Nephron progenitor cell (in vitro differentiated cells): Measurements from ENCODE around the gene CCDC192.

ENCODE experiments used
- DNase-seq: peaks from one replicate; pipeline ENCODE4 v3.0.0; 2021
- H3K27ac Mint-ChIP-seq: 2 replicates; pipeline ENCODE4 v1.8.0; 2021; ENCODE audit warnings: mild to moderate bottlenecking, moderate library complexity, mixed read lengths
- H3K27me3 Mint-ChIP-seq: 2 replicates; pipeline ENCODE4 v1.8.0; 2021; ENCODE audit warnings: mild to moderate bottlenecking, low read depth, mixed read lengths; ENCODE audit not compliant: poor library complexity
- H3K36me3 Mint-ChIP-seq: 2 replicates; pipeline ENCODE4 v1.8.0; 2021; ENCODE audit warnings: low read depth, mixed read lengths
- H3K4me1 Mint-ChIP-seq: 2 replicates; pipeline ENCODE4 v1.8.0; 2021; ENCODE audit warnings: mixed read lengths
- H3K4me3 Mint-ChIP-seq: 2 replicates; pipeline ENCODE4 v1.8.0; 2021; ENCODE audit warnings: mild to moderate bottlenecking, moderate library complexity, mixed read lengths
- H3K9me3 Mint-ChIP-seq: 2 replicates; pipeline ENCODE4 v1.8.0; 2021; ENCODE audit warnings: mild to moderate bottlenecking, moderate library complexity, mixed read lengths
- TF ChIP-seq, protein P1 (sequence below): fragments of 200-600 bp; sonication (generic); IDR thresholded peaks from 2 replicates; pipeline ENCODE4 v1.5.0; 2021; ENCODE audit warnings: antibody characterized with exemption

The CCDC192 gene

DNA sequence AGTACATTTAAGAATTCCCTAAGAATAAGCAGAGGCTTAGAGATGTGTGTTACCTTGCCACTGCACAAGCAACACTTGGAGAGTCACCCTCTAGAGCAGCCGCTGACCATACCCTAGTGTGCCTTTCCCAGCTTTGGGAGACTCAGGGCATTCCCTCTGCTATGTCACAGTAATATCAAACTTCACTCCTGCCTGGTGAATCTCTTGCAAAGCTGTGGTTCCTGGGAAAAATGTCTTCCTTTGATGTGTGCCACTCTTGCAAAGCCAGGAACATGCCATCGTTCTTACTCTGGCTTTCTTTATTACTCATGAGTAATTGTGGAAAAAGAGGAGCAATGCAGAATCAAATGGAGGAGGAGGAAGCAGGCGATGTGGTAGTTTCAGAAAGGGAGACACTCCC lies 173.2 kb downstream of the CCDC192 start:
- H3K9me3 Mint-ChIP-seq: peaks cover 6% of the 10 kb centered on the region
- TF ChIP-seq, protein P1, sequence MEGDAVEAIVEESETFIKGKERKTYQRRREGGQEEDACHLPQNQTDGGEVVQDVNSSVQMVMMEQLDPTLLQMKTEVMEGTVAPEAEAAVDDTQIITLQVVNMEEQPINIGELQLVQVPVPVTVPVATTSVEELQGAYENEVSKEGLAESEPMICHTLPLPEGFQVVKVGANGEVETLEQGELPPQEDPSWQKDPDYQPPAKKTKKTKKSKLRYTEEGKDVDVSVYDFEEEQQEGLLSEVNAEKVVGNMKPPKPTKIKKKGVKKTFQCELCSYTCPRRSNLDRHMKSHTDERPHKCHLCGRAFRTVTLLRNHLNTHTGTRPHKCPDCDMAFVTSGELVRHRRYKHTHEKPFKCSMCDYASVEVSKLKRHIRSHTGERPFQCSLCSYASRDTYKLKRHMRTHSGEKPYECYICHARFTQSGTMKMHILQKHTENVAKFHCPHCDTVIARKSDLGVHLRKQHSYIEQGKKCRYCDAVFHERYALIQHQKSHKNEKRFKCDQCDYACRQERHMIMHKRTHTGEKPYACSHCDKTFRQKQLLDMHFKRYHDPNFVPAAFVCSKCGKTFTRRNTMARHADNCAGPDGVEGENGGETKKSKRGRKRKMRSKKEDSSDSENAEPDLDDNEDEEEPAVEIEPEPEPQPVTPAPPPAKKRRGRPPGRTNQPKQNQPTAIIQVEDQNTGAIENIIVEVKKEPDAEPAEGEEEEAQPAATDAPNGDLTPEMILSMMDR: no peak
- no peaks in the 10 kb centered on the region for H3K36me3 Mint-ChIP-seq
- no peak overlapping the region for H3K4me3 Mint-ChIP-seq
- peaks cover 5% of the 10 kb centered on the region for H3K27me3 Mint-ChIP-seq
- DNase-seq: no peak
- H3K27ac Mint-ChIP-seq: no peak overlapping the region
- peaks cover 6% of the 10 kb centered on the region for H3K4me1 Mint-ChIP-seq

DNA sequence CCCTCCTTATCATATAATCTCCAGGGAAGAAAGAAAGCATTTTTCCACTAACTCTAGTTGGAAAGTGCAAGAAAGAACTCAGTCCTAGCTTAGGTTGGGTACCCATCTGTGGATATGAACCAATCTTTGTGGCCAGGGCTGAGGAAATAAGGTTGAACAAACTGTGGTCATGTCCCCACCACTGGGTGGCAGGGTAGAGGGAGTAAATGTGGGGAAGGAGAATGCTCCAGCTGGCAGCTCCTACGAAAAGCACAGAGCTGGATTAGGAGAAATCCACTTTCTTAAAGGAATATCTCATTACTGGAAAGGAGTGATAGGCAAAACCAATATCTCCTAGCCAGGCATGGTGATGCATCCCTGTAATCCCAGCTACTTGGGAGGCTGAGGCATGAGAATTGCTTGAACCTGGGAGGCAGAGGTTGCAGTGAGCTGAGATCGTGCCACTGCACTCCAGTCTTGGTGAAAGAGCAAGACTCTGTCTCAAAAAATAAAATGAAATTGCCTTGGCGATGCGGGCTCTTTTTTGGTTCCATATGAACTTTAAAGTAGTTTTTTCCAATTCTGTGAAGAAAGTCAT lies 175.1 kb downstream of the CCDC192 start:
- no peak overlapping the region for H3K27ac Mint-ChIP-seq
- TF ChIP-seq, protein P1: peak; percentile 26
- peaks cover 6% of the 10 kb centered on the region for H3K9me3 Mint-ChIP-seq
- no peaks in the 10 kb centered on the region for H3K27me3 Mint-ChIP-seq
- H3K4me1 Mint-ChIP-seq: peaks cover 6% of the 10 kb centered on the region
- peak; percentile 14 for DNase-seq
- H3K4me3 Mint-ChIP-seq: no peak overlapping the region
- H3K36me3 Mint-ChIP-seq: no peaks in the 10 kb centered on the region

DNA sequence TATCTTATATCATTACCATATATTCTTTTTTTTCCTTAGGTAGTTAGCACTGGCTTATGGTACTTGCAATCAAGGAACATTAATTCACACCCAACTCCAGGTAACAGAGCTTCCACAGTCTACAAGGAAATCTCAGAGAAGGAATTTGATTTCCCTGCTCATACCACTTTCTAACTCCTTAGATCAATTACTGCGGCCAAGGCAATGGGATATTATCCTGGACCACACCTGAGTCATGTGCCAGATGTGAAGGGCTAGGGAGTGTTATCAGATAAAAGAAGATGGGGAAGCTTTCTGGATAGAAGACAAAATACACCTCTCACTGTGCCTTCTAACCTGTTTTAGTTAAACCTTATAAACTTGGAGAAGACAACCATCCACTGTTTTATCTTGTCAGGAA lies 181.2 kb downstream of the CCDC192 start:
- Mint-ChIP-seq H3K4me1 (peaks cover 11% of the 10 kb centered on the region), H3K4me3 (no peak overlapping the region), H3K36me3 (no peaks in the 10 kb centered on the region), H3K9me3 (peaks cover 3% of the 10 kb centered on the region), H3K27me3 (peaks cover 3% of the 10 kb centered on the region), H3K27ac (no peak overlapping the region)
- DNase-seq: no peak
- TF ChIP-seq, protein P1: no peak

DNA sequence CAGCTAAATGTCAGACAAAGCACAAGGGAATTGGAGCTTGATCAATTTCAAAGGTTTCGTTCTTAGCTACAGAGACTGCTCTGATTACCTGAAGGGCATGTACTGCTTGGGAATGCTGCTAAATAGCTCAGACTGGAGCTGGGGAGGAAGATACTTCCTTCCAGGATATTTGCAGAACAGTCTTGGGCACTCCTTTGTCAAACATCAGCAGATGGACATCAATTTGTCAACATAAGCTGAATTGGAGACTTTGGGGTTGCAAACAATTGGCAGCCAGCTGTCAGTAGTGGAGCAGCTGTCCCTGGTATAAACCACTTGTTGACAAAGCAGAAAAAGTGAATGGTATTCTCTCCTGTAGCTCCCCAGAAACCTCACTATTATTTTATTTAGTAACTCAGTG lies 182.0 kb downstream of the CCDC192 start:
- TF ChIP-seq, protein P1: no peak
- H3K27ac Mint-ChIP-seq: no peak overlapping the region
- H3K27me3 Mint-ChIP-seq: peaks cover 3% of the 10 kb centered on the region
- H3K4me3 Mint-ChIP-seq: no peak overlapping the region
- H3K9me3 Mint-ChIP-seq: peaks cover 3% of the 10 kb centered on the region
- peaks cover 11% of the 10 kb centered on the region for H3K4me1 Mint-ChIP-seq
- no peaks in the 10 kb centered on the region for H3K36me3 Mint-ChIP-seq
- no peak for DNase-seq

DNA sequence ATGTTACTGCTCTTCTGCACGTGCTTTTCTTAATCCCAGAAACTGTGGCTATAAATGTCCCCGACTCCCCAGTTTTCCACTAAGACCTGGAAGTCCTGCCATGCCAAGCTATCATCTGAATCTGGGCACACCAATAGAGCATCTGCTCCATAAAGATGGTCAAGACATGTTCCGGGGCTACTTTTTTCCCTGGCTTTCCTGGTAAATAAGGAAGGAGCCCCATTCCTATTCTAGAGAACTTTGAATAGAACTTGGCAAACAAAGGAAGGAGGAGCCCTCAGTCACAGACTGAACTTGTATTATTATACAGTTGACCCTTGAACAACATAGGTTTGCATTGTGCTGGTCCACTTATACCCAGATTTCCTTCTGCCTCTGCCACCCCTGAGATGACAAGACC lies 182.9 kb downstream of the CCDC192 start:
- Mint-ChIP-seq H3K4me1 (peaks cover 11% of the 10 kb centered on the region), H3K9me3 (peaks cover under 1% of the 10 kb centered on the region), H3K4me3 (no peak overlapping the region), H3K27ac (no peak overlapping the region), H3K27me3 (peaks cover 3% of the 10 kb centered on the region), H3K36me3 (no peaks in the 10 kb centered on the region)
- DNase-seq: no peak
- TF ChIP-seq, protein P1: no peak

DNA sequence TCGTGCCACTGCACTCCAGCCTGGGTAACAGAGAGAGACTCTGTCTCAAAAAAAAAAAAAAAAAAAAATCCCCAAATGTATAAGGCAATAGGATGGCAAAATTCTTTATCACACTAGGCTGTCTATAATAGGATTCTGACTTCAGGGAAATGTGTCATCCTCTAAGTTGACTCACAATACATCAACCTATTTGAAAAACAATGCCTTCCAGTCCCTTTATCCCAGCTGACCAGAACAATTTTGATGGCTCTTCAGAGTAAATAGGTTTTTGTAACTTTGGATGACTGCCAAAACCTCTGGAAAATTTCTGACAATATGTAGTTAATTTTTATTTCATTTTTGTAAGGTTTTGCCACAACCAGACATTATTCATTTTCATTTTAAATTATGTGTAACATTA lies 184.1 kb downstream of the CCDC192 start:
- Mint-ChIP-seq H3K4me1 (peaks cover 11% of the 10 kb centered on the region), H3K9me3 (no peaks in the 10 kb centered on the region), H3K4me3 (no peak overlapping the region), H3K27me3 (peaks cover 3% of the 10 kb centered on the region), H3K27ac (no peak overlapping the region), H3K36me3 (no peaks in the 10 kb centered on the region)
- TF ChIP-seq, protein P1: no peak
- DNase-seq: no peak
